ENCODE measurements around the gene MORC2. TPM values are rescaled to one million over a fixed set of nuclear protein-coding genes. Genes with fewer than 3 reads are reported as not detected.
A peak's percentile ranks its signal among the peaks of the same experiment; 100 is the strongest.

Gene MORC2
- total and polyA plus RNA-seq, 8 donors, result 4.4 to 64.8 (median 17.0) TPM

DNA sequence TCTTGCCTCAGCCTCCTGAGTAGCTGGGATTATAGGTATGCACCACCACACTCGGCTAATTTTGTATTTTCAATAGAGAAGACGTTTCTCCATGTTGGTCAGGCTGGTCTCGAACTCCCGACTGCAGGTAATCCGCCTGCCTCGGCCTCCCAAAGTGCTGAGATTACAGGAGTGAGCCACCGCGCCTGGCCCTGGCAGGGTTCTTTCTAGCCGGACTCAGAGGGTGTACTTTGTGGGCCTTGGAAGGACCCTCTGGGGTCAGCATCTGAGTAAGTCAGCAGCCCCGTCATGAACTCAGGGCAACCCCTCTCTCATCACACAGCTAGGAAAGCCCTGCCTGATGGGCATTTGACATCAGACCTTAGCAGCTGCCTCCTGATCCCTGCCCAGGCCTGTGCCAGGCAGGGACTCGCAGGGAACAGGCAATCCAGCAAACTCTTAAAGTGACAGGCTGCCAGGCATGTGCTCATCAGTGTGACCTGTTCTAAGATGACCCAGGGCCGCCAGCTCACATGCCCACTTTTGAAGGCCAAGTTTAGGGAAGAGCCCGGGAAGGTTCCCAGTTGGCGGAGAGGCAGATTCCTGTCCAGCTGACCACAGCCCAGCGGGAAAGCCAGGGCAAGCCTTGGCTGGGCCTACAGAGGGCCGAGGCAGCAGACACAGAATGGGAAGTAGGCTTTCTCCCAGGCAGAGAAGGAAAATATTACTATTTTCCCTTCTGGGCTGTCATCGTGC is 92.9 kb downstream of the MORC2 start:
- intact Hi-C loops (cut with DNase I; ENCODE audit: low total_unique reads), result no loop called here
- DNase-seq, result peak in 1 of 2 donors; percentile 1

More for the DNA sequence above, 92.9 kb downstream of the MORC2 start:
- no peaks in the 10 kb centered on the region for H3K9me3 ChIP-seq
- WGBS, 5 donors, result 84 to 91% (median 85%) methylated on average over 16 to 17 of the region's 17 CpGs
- no peak overlapping the region for H3K4me3 ChIP-seq
- peaks cover 0 to 5% (median 0%) of the 10 kb centered on the region in 4 donors for H3K4me1 ChIP-seq
- H3K27ac ChIP-seq, result no peak overlapping the region
- peaks cover 0 to 13% (median 3%) of the 10 kb centered on the region in 4 donors for H3K36me3 ChIP-seq
- no peaks in the 10 kb centered on the region for H3K27me3 ChIP-seq
- TF ChIP-seq EP300 (IDR thresholded peaks at IDR 0.05) (no peak), POLR2A (IDR thresholded peaks at IDR 0.05) (no peak), POLR2AphosphoS5 (IDR thresholded peaks at IDR 0.05) (no peak)
- TF ChIP-seq, protein P1, sequence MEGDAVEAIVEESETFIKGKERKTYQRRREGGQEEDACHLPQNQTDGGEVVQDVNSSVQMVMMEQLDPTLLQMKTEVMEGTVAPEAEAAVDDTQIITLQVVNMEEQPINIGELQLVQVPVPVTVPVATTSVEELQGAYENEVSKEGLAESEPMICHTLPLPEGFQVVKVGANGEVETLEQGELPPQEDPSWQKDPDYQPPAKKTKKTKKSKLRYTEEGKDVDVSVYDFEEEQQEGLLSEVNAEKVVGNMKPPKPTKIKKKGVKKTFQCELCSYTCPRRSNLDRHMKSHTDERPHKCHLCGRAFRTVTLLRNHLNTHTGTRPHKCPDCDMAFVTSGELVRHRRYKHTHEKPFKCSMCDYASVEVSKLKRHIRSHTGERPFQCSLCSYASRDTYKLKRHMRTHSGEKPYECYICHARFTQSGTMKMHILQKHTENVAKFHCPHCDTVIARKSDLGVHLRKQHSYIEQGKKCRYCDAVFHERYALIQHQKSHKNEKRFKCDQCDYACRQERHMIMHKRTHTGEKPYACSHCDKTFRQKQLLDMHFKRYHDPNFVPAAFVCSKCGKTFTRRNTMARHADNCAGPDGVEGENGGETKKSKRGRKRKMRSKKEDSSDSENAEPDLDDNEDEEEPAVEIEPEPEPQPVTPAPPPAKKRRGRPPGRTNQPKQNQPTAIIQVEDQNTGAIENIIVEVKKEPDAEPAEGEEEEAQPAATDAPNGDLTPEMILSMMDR (IDR thresholded peaks at IDR 0.05), result no peak

Small RNA genes lying within 50 kb of the gene (small RNA-seq; reads per million reads assigned to genes)
- gene RF01892, result 0 reads per million in 4 donors

Other genes starting within 250 kb of the MORC2 start
- gene TUG1, start 491 bp upstream of the MORC2 start, total RNA-seq, result 100 to 1,000 TPM in 1 of 5 donors, 10 to 100 TPM in 4; 52.1 to 108 (median 86.2) TPM
- 10 to 100 TPM; 11.3 to 34.2 (median 15.9) TPM for gene TUG1, start 491 bp upstream of the MORC2 start, polyA plus RNA-seq
- 100 to 1,000 TPM; 120 to 607 (median 406) TPM for gene SMTN, start 112.5 kb upstream of the MORC2 start, total RNA-seq
- gene SMTN, start 112.5 kb upstream of the MORC2 start, polyA plus RNA-seq, result 100 to 1,000 TPM in 1 of 3 donors, 10 to 100 TPM in 2; 51.5 to 424 (median 78.5) TPM
- gene SELENOM, start 138.8 kb upstream of the MORC2 start, total RNA-seq, result 1,000 to 10,000 TPM in 1 of 5 donors, 100 to 1,000 TPM in 3, 10 to 100 TPM in 1; 59.8 to 1,443 (median 573) TPM
- gene SELENOM, start 138.8 kb upstream of the MORC2 start, polyA plus RNA-seq, result 100 to 1,000 TPM; 243 to 454 (median 300) TPM
- gene INPP5J, start 154.2 kb upstream of the MORC2 start, total RNA-seq, result 10 to 100 TPM in 2 of 5 donors, 1 to 10 TPM in 3; 1.8 to 34.4 (median 9.6) TPM
- gene INPP5J, start 154.2 kb upstream of the MORC2 start, polyA plus RNA-seq, result 1 to 10 TPM; 5.5 to 9.5 (median 7.5) TPM
- gene PLA2G3, start 171.7 kb upstream of the MORC2 start, total RNA-seq, result not detected
- gene PLA2G3, start 171.7 kb upstream of the MORC2 start, polyA plus RNA-seq, result 1 to 10 TPM in 1 of 3 donors, under 1 TPM in 1, not detected in 1; 0.75 to 2.5 TPM
- gene RNF185, start 191.4 kb upstream of the MORC2 start, total RNA-seq, result 10 to 100 TPM in 4 of 5 donors, 1 to 10 TPM in 1; 3.5 to 35.7 (median 24.4) TPM
- 10 to 100 TPM; 18.9 to 25.4 (median 19.2) TPM for gene RNF185, start 191.4 kb upstream of the MORC2 start, polyA plus RNA-seq
- gene LIMK2, start 243.5 kb upstream of the MORC2 start, total RNA-seq, result 100 to 1,000 TPM in 3 of 5 donors, 10 to 100 TPM in 2; 96.3 to 541 (median 124) TPM
- gene LIMK2, start 243.5 kb upstream of the MORC2 start, polyA plus RNA-seq, result 10 to 100 TPM; 19.9 to 26.6 (median 24.0) TPM